Mononuclear cell (primary cell): Measurements from ENCODE around the gene MTIF2. TPM values are rescaled to one million over a fixed set of nuclear protein-coding genes. Genes with fewer than 3 reads are reported as not detected.
A peak's percentile ranks its signal among the peaks of the same experiment; 100 is the strongest.
"Not testable (repeated sequence)": the region's sequence is repeated elsewhere in the genome, so short reads cannot be mapped to it uniquely, and the experiment has no call there.

Experiments
- H3K27me3 ChIP-seq: 2 replicates; pipeline ENCODE4 v1.6.0; 2011; ENCODE audit warnings: low read length, control low read depth; ENCODE audit not compliant: insufficient read depth
- H3K4me1 ChIP-seq: 2 replicates; pipeline ENCODE4 v1.5.1; 2011; ENCODE audit warnings: mild to moderate bottlenecking, low read length, control low read depth; ENCODE audit not compliant: insufficient read depth
- H3K4me3 ChIP-seq: 2 replicates; pipeline ENCODE4 v1.5.1; 2011; ENCODE audit warnings: mild to moderate bottlenecking, low read length, moderate library complexity
- H3K9me3 ChIP-seq: 2 replicates; pipeline ENCODE4 v1.5.1; 2011; ENCODE audit warnings: low read depth, mild to moderate bottlenecking, control low read depth, low read length
- total RNA-seq: library from RNA; depleted of rRNA; stranded (reverse); fragments of >200 nt; gene quantifications from one replicate; pipeline ENCODE4 v1.2.3, GENCODE V29; 2012

The MTIF2 gene
- total RNA-seq, 1 donor = 16.6 TPM

DNA sequence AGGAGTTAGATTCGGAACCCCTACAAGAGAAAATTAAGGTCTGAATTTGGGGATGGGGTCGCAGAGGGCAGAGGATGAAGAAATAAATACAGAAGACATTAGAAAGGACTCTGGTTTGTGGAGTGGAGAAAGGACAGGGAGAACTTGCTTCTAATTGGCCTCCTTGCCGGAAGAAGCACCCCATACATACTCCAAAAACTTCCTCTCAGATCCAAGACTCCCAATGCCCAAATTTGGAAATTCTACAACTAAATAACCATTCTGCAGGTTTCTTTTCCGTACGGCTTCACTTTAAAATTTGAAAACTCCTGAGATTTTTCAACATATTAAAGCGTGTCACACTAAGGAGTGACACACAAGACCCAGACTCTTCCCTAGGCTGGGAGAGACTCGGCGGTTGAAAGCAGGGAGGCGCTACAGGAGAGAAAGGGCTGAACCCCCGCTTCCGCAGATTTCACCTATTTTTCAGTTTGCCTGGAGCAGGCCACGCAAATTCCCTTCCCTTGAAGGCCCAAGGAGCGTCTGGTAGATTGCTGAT is 37.4 kb downstream of the MTIF2 start:
- Histone ChIP-seq H3K4me3 (peak overlapping the region; percentile 87), H3K27me3 (no peaks in the 10 kb centered on the region), H3K9me3 (no peaks in the 10 kb centered on the region), H3K4me1 (peaks cover 43% of the 10 kb centered on the region)

DNA sequence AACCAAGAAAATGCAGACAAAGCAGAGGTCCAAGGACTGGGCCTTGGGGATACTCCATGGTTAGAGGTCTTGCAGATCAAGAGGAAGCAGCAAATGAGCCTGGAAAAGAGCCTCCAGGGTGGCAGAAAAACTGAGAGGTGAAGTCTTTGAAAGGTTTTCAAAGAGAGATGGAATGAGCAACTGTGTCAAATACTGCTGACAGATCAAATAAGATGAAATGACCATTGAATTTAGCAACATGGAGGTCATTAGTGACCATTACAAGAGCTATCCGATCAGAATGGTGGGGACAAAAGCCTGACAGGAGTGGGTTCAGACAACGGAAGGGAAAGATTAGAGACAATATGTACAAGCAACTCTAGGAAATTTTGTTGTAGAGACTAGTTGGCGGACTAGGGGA is 38.5 kb downstream of the MTIF2 start:
- H3K4me1 ChIP-seq = peaks cover 43% of the 10 kb centered on the region
- no peak overlapping the region for H3K4me3 ChIP-seq

DNA sequence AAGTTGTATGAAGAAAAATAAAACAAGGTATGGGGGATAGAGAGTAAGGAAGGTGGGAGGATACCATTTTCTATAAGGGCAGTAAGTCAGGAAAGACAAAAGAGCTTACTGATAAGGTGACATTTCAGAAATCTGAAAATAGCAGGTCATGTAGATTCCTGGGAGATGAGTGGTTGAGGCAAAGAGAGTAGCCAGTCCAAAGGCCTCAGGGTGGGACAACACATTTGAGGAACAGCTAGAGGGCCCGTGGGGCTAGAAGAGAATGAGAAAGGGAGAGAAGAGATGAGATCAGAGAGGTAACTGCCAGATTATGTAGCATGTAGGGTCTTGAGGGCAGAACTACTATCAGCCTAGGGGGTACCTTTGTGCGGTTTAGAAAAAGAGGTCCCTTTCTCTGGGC is 39.8 kb downstream of the MTIF2 start:
- no peak overlapping the region for H3K4me3 ChIP-seq
- H3K27me3 ChIP-seq = no peaks in the 10 kb centered on the region
- H3K4me1 ChIP-seq = peaks cover 41% of the 10 kb centered on the region
- no peaks in the 10 kb centered on the region for H3K9me3 ChIP-seq

More for the DNA sequence above, 38.5 kb downstream of the MTIF2 start:
- H3K27me3 ChIP-seq = no peaks in the 10 kb centered on the region
- no peaks in the 10 kb centered on the region for H3K9me3 ChIP-seq

DNA sequence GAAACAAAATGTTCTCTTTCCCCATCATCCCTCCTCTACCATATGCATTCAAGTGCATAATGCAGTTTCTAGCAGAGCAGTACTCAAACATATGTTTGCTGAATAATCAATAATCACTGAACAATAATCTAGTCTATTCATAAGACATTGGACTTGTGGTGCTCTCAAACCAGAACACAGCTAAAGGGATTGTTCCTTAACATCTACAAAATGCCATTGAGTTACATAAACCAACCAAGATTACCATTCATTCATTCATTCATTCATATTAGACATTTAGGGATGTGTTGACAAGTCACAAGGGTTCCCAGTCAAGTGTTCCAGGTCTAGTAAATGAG is 40.8 kb downstream of the MTIF2 start:
- Histone ChIP-seq H3K4me1 (peaks cover 31% of the 10 kb centered on the region), H3K27me3 (no peaks in the 10 kb centered on the region), H3K9me3 (no peaks in the 10 kb centered on the region), H3K4me3 (no peak overlapping the region)

DNA sequence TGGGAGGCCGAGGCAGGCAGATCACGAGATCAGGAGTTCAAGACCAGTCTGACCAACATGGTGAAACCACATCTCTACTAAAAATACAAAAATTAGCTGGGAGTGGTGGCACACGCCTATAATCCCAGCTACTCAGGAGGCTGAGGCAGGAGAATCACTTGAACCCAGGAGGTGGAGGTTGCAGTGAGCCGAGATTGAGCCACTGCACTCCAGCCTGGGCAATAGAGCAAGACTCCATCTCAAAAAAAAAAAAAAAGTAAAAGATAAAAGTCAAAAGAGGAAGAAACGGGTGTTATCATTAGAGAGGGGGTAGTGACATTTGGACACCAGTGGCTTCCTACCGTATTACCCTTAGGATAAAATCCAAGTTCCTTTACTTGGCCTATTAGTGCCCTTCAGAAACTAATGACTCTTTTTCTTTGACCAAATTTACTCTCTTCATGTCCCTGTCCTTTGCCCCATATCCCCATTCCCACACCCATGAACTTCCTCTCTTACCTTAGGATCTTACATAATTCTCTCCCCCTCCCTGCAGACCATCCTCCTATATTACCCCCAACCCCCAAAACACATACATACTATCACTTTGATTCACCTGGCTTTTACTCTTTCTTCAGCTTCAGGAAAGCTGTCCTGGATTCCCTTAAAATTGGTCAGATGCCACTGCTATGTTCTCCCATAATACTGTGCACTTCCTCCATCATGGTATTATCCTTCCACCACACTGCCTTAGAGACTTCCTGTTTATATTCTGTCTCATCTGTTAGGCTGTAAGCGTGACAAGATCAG is 41.4 kb downstream of the MTIF2 start:
- not testable (repeated sequence) for H3K4me3 ChIP-seq

DNA sequence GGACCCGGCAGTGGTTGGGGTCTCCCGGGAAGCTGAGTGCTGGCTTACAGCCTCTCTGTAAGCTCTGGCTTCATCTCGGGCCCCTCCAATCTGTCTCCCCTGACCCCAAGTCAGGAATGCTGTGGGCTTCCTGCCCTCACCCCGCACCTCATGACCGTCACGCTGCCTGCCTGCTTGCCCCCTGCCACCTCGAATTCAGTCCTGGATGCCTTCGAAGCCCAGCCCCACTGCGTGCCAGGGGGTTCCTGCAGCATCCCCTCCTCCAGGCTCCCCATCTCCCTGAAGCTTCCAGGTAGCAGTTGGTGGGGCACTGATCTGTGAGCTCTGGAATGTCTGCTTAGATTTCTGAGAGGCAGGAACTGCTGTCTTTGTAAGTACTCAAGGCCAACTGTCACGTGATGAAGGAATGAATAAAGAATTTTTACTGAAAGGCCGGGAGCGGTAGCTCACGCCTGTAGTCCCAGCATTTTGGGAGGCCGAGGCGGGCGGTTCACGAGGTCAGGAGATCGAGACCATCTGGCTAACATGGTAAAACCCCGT is 43.5 kb downstream of the MTIF2 start:
- H3K4me1 ChIP-seq = peaks cover 22% of the 10 kb centered on the region
- H3K27me3 ChIP-seq = no peaks in the 10 kb centered on the region
- no peaks in the 10 kb centered on the region for H3K9me3 ChIP-seq
- H3K4me3 ChIP-seq = no peak overlapping the region

More for the DNA sequence above, 41.4 kb downstream of the MTIF2 start:
- not testable (repeated sequence) for H3K9me3 ChIP-seq, H3K27me3 ChIP-seq
- H3K4me1 ChIP-seq = peaks cover 32% of the 10 kb centered on the region

DNA sequence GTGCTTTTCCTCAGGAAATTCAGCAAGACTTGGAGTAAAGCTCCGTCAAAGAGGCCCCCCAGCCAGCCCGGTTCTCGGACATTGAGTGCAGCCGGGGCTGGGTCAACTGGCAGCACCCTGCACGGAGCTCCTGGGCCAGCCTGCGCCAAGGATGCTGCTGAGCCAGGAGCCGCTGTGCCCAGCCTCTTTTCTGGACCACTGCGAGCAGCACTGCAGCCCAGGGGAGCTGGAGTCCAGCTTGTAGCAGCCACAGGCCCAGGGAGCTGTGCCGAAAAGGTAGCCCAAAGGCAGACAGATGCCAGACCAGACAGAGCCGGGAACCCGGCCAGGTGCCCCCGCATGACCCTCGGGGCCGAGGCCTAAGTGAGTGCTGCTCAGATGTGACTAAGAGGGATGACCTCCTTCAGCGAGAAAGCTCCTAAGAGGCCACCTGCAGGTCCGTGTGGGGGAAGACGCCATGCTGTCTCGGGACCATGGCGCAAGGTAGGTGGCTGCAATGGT is 44.2 kb downstream of the MTIF2 start:
- Histone ChIP-seq H3K4me1 (peaks cover 22% of the 10 kb centered on the region), H3K27me3 (no peaks in the 10 kb centered on the region), H3K9me3 (no peaks in the 10 kb centered on the region), H3K4me3 (no peak overlapping the region)

DNA sequence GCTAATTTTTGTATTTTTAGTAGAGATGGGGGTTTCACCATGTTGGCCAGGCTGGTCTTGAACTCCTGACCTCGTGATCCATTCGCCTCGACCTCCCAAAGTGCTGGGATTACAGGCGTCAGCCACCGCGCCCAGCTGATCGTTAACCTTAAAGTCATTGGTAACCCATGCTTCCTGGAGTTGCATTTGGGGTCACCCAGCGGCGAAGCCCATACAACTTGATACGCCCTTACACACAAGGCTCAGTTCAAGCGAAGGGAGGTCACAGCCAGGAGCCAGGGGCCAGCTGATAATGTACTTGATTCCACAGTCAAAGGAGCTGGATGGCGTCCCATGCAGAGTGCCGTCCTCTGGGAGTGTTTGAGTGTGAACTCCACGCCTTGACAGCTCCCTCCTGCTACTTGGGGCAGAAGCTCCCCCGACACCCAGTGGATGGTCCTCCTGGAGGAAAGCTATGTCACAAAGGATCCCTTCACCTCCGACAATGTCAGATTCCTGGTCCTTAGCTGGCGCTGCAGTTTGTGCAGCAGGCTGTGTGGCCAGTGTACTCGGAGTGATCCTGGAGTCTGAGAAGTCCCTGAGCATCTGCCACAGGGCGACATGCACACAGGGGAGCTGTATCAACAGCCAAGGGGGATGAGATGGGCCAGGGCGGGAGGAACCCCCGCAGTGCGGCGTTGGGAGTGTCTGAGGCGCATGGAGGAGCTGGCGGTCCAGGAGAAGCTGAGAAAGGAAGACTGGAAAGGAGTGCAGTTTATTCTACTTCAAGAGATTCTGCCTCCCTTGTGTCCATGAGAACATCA is 44.9 kb downstream of the MTIF2 start:
- Histone ChIP-seq H3K9me3 (no peaks in the 10 kb centered on the region), H3K27me3 (no peaks in the 10 kb centered on the region), H3K4me1 (peaks cover 22% of the 10 kb centered on the region), H3K4me3 (no peak overlapping the region)

DNA sequence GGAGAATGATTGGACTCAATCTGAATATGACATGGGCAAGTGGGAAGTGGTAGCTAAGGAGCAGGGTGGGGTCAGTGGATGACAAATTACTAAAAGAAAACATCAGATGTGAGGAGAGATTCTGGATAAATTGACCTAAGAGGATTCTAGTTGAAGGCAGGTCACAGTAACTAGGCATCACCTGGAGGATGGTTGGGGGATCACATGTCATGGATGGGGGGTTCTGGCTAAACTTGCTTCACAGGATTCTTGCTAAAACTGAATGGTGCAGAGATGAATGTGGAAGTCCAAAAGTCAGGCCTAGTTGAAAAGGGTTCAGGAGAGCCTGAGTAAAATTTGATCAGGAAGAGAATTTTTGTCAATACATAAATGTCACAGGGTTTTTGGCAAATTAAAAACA is 55.2 kb downstream of the MTIF2 start:
- Histone ChIP-seq H3K4me1 (no peaks in the 10 kb centered on the region), H3K27me3 (no peaks in the 10 kb centered on the region), H3K4me3 (no peak overlapping the region), H3K9me3 (no peaks in the 10 kb centered on the region)

DNA sequence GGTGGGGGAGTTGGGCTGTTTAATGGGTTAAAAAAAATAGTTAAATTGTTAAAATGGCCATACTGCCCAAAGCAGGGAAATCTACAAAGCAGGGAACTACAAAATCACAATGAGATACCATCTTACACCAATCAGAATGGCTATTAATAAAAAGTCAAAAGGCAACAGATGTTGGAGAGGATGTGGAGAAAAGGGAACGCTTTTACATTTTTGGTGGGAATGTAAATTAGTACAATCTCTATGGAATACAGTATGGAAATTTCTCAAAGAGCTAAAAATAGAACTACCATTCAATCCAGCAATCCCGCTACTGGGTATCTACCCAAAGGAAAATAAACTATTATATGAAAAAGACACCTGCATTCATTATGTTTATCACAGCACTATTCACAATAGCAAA is 64.1 kb downstream of the MTIF2 start:
- no peaks in the 10 kb centered on the region for H3K9me3 ChIP-seq
- no peaks in the 10 kb centered on the region for H3K27me3 ChIP-seq

DNA sequence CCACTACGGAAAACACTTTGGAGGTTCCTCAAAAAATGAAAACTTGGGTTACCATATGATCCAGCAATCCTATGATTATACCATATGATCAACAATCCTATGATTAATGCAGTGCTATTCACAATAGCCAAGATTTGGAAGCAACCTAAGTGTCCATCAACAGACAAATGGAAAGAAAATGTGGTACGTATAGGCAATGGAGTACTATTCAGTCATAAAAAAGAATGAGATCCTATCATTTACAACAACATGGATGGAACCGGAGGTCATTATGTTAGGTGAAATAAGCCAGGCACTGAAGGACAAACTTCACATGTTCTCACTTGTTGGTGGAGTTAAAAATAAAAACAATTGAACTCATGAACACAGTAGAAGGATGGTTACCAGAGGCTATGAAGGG is 64.5 kb downstream of the MTIF2 start:
- Histone ChIP-seq H3K4me1 (no peaks in the 10 kb centered on the region), H3K9me3 (no peaks in the 10 kb centered on the region), H3K27me3 (no peaks in the 10 kb centered on the region), H3K4me3 (no peak overlapping the region)

More for the DNA sequence above, 64.1 kb downstream of the MTIF2 start:
- no peaks in the 10 kb centered on the region for H3K4me1 ChIP-seq
- H3K4me3 ChIP-seq = no peak overlapping the region

DNA sequence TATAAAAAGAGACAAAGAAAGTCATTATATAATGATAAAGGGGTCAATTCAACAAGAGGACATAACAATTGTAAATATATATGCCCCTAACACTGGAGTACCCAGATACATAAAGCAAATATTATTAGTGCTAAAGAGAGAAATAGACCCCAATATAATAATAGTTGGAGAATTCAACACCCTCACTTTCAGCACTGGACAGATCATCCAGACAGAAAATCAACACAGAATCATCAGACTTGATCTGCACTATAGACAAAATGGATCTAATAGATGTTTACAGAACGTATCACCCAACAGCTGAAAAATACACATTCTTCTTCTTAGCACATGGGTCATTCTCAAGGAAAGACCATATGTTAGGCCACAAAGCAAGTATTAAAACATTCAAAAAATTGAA is 68.6 kb downstream of the MTIF2 start:
- Histone ChIP-seq H3K27me3 (no peaks in the 10 kb centered on the region), H3K9me3 (no peaks in the 10 kb centered on the region), H3K4me1 (no peaks in the 10 kb centered on the region), H3K4me3 (no peak overlapping the region)

DNA sequence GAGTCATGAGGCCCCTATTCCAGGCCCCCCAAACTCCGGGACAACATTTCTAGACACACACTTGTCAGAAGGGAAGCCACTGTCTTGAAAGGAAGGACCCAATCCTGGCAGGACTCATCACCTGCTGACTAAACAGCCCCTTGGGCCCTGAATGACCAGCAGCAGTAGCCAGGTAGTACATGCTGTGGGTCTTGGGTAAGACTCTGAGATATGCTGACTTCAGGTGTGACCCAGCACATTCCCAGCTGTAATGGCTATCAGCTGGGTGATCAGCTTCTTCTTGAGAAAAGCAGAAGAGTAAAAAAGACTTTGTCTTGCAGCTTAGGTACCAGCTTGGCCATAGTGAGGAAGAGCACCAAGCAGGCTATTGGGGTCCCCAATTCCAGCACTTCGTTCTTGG is 72.5 kb downstream of the MTIF2 start:
- Histone ChIP-seq H3K27me3 (no peaks in the 10 kb centered on the region), H3K9me3 (no peaks in the 10 kb centered on the region), H3K4me3 (no peak overlapping the region), H3K4me1 (no peaks in the 10 kb centered on the region)

DNA sequence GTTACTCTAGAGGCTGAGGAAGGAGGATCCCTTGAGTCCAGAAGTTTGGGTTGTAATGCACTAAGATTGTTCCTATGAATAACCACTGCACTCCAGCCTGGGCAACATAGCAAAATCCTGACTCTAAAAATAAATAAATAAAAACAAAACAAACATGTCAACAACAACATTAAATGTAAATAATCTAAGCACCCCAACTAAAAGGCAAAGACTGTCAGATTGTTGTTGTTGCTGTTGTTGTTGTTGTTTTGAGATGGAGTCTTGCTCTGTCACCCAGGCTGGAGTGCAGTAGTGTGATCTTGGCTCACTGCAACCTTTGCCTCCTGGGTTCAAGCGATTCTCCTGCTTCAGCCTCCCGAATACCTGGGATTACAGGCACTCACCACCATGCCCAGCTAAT is 77.1 kb downstream of the MTIF2 start:
- H3K9me3 ChIP-seq, H3K4me3 ChIP-seq, H3K4me1 ChIP-seq, H3K27me3 ChIP-seq: not testable (repeated sequence)

DNA sequence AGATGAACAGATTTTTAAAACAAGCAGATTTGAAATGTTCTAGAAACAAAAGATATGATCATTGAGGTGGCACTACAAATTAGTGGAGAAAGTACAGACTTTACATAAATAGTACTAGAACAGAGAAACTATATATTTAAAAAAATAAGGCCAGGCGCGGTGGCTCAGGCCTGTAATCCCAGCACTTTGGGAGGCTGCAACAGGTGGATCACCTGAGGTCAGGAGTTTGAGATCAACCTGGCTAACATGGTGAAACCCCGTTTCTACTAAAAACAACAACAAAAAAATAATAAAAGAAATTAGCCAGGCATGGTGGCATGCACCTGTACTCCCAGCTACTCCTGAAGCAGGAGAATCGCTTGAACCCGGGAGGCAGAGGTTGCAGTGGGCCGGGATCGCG is 82.2 kb downstream of the MTIF2 start:
- H3K4me3 ChIP-seq, H3K4me1 ChIP-seq, H3K27me3 ChIP-seq, H3K9me3 ChIP-seq: not testable (repeated sequence)
